ENCODE results near the gene OTOS. TPM values are rescaled to one million over a fixed set of nuclear protein-coding genes. Genes with fewer than 3 reads are reported as not detected.

OTOS gene
- total and polyA plus RNA-seq, 2 experiments from 2014 or later, result not detected

DNA sequence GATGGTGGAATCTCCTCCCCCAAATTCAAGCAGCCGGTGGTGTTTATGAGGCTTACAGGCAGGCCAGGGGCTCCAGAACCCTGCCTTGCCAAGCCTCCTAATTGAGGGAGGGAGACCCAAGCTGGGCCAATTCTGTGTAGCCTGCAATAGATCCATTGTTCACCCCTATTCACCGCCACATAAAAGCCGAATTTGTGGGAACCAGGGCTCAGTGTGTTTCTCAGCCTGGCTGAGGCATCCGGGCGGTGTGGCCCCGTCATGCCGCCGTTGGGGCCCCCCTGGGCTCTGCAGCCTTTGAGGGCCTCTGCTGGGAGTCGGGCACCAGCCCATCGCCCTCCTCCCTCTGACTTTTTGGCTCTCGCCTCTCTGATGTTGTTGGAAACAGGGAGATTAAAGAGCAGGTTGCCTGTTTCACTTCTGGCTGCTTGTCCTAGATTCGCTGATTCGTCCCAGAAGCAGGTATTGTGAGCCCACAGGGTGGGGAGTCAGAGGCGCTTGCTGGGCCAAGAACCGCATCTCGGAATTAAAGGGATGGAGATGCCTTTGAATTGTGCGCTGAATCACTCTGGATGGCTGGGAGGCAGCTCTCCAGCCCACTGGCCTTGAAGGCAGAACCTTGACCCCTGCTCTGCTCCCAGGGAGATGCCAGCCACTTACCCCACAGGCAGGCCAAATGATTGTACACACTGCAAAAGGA is 14.7 kb upstream of the OTOS start:
- H3K27ac ChIP-seq, result no peak overlapping the region
- TF ChIP-seq, protein P1, sequence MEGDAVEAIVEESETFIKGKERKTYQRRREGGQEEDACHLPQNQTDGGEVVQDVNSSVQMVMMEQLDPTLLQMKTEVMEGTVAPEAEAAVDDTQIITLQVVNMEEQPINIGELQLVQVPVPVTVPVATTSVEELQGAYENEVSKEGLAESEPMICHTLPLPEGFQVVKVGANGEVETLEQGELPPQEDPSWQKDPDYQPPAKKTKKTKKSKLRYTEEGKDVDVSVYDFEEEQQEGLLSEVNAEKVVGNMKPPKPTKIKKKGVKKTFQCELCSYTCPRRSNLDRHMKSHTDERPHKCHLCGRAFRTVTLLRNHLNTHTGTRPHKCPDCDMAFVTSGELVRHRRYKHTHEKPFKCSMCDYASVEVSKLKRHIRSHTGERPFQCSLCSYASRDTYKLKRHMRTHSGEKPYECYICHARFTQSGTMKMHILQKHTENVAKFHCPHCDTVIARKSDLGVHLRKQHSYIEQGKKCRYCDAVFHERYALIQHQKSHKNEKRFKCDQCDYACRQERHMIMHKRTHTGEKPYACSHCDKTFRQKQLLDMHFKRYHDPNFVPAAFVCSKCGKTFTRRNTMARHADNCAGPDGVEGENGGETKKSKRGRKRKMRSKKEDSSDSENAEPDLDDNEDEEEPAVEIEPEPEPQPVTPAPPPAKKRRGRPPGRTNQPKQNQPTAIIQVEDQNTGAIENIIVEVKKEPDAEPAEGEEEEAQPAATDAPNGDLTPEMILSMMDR (IDR thresholded peaks at IDR 0.05; ENCODE audit: low read depth, low read length), result no peak
- no peak for DNase-seq (ENCODE audit: low read depth in 1 of 2, low spot score in 1 of 2)

DNA sequence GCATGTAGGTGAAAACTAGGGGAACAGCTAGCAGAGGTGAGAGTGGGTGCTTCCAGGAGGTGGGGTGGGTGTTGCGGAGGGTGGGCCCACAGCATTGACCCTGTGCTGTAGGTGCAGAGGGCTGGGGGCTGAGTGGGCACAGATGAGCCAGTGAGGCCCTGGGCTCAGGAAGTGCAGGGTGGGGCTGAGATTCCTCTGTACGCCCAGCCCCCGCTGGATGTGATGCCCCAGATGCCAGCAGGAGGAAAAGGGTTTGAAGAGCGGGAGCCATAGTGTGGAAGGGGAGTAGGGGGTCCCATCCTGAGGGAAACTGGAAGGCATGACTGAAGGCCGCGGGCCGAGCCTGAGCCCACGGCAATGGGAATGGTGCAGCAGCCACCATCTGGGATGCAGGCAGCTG is 14.1 kb upstream of the OTOS start:
- no peaks in the 10 kb centered on the region for H3K27me3 ChIP-seq
- no peaks in the 10 kb centered on the region for H3K36me3 ChIP-seq
- TF ChIP-seq, protein P1 (IDR thresholded peaks at IDR 0.05; ENCODE audit: low read depth, low read length), result no peak
- H3K9me3 ChIP-seq (ENCODE audit: low read depth), result no peaks in the 10 kb centered on the region
- no peaks in the 10 kb centered on the region for H3K4me1 ChIP-seq (ENCODE audit: low read depth)
- no peak overlapping the region for H3K27ac ChIP-seq
- H3K4me3 ChIP-seq, result no peak overlapping the region
- no peak for DNase-seq (ENCODE audit: low read depth in 1 of 2, low spot score in 1 of 2)

More for the DNA sequence above, 14.7 kb upstream of the OTOS start:
- Histone ChIP-seq H3K36me3 (no peaks in the 10 kb centered on the region), H3K4me1 (ENCODE audit: low read depth) (no peaks in the 10 kb centered on the region), H3K4me3 (no peak overlapping the region), H3K9me3 (ENCODE audit: low read depth) (no peaks in the 10 kb centered on the region), H3K27me3 (no peaks in the 10 kb centered on the region)

DNA sequence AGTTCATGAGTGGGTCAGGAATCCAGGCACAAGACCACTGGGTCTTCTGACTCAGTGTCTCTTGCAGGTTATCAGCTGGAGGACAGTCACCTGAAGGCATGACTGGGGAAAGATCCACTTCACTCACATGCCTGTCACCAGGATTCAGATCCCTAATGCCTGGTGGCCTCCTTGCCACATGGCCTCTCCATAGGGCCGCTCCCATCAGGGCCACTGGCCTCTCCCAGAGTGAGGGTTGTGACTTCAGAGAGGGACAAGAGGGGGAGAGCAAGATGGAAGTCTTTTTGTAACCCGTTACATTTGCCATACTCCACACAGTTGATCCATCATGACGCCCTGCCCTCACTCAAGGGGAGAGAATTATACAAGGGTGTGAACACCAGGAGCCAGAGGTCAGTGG is 13.0 kb upstream of the OTOS start:
- no peak overlapping the region for H3K27ac ChIP-seq
- no peak for DNase-seq (ENCODE audit: low read depth in 1 of 2, low spot score in 1 of 2)
- TF ChIP-seq, protein P1 (IDR thresholded peaks at IDR 0.05; ENCODE audit: low read depth, low read length), result no peak
- H3K4me1 ChIP-seq (ENCODE audit: low read depth), result no peaks in the 10 kb centered on the region
- H3K27me3 ChIP-seq, result no peaks in the 10 kb centered on the region
- H3K36me3 ChIP-seq, result no peaks in the 10 kb centered on the region
- H3K9me3 ChIP-seq (ENCODE audit: low read depth), result no peaks in the 10 kb centered on the region
- H3K4me3 ChIP-seq, result no peak overlapping the region

DNA sequence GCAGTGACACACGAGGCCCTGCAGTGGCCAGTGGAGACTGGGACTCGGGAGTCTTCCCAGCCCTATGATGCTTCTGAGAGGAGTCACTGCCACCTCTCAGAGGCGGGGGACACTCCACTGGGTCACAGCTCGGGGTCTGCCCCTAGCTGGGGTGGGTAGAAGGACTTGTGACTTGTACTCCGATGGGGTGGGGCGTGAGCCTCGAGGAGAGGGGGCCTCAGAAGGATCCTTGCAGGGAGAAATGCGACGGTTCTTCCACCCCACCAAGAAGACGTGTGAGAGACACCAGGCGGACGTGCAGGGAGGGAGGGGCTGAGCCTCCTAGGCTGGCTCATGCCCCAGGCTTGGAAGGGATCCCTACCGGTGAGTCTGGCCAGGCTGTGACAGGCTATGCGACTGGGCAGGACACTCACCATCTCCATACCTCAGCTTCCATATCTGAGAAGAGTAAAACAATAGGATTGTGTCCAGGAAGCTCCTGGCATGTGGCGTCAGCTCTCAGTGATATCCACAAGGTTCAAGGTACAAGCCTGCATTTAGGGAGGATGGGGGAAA is 11.1 kb upstream of the OTOS start:
- no peaks in the 10 kb centered on the region for H3K36me3 ChIP-seq
- no peak for DNase-seq (ENCODE audit: low read depth in 1 of 2, low spot score in 1 of 2)
- H3K4me3 ChIP-seq, result no peak overlapping the region
- H3K9me3 ChIP-seq (ENCODE audit: low read depth), result no peaks in the 10 kb centered on the region
- H3K27ac ChIP-seq, result no peak overlapping the region
- TF ChIP-seq, protein P1 (IDR thresholded peaks at IDR 0.05; ENCODE audit: low read depth, low read length), result no peak
- H3K4me1 ChIP-seq (ENCODE audit: low read depth), result no peaks in the 10 kb centered on the region
- no peaks in the 10 kb centered on the region for H3K27me3 ChIP-seq

DNA sequence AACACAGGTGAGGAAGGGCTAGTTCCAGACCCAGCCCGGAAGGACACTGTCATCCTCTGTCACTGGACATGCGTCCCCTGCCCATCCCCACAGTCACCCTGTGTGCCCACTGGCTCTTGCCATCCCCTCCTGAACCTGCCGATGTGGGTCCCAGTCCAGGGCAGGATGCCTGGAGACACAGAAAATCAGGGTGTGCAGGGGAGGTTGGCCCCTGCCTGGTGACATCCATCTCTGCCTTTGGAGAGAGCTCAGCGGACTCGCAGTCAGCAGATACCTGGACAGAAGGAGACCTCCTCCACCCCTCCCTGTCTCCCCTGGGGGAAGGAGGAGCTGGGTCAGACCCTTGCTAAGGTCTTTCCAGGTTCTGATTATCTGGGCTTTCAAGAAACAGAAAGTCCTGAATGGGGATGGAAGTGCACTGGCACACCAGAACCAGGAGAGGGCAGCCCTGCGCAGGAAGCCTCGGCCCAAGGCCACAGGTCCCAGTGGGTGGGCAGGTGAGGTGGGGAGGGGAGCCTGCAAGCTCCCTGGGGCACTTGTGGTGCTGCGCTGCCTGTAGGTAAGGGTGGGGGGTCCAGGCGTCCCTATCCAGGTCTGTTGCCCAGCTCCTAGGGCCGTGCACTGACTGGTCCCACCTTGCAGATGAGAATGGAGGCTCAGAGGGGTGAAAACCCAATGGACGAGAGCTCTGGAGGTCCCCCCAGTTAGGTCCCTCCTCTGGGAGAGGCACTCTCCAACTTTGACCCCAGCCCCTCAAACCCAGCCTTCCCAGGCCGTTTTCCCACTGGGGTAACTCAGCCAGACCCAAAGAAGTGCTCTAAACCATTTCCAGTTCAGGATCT is 9.7 kb upstream of the OTOS start:
- Histone ChIP-seq H3K4me1 (ENCODE audit: low read depth) (no peaks in the 10 kb centered on the region), H3K27me3 (no peaks in the 10 kb centered on the region), H3K9me3 (ENCODE audit: low read depth) (no peaks in the 10 kb centered on the region), H3K27ac (no peak overlapping the region), H3K36me3 (no peaks in the 10 kb centered on the region), H3K4me3 (no peak overlapping the region)
- peak; percentile 12 to 44 for DNase-seq (ENCODE audit: low read depth in 1 of 2, low spot score in 1 of 2)
- TF ChIP-seq, protein P1 (IDR thresholded peaks at IDR 0.05; ENCODE audit: low read depth, low read length), result peak; percentile 86
